CD4-positive, alpha-beta T cell (primary cell): ENCODE results near the gene CDC42SE1. TPM values are rescaled to one million over a fixed set of nuclear protein-coding genes. Genes with fewer than 3 reads are reported as not detected.

Experiments used
- ATAC-seq: fragments of 200-7000 bp; cut with Tn5 transposase; one replicate; pipeline ENCODE4 v1.10.0; 2022; ENCODE audit warnings: mild to moderate bottlenecking; ENCODE audit not compliant: poor library complexity
- CTCF ChIA-PET: fragments of 350-600 bp; sonication (Branson Sonifier 250); formaldehyde crosslinking; loops from one replicate; lab custom pipeline; 2021; ENCODE audit warnings: antibody characterized with exemption, inconsistent platforms; lab: Charles Lee
- POLR2A ChIA-PET: fragments of 350-600 bp; sonication (Branson Sonifier 250); formaldehyde crosslinking; loops from one replicate; lab custom pipeline; 2021; ENCODE audit warnings: antibody characterized with exemption, inconsistent platforms; lab: Charles Lee
- DNase-seq, 14 experiments: peaks; one replicate each; pipeline ENCODE4 v3.0.0-alpha.2; 2013 to 2020; ENCODE audit warnings: mixed read lengths in 2 of 14
- H3K27ac ChIP-seq, 2 donors: one replicate each; pipeline versions ENCODE4 v1.5.1 to v1.7.0; 2013; ENCODE audit warnings: low read length in 2 of 2, low read depth in 1 of 2, mild to moderate bottlenecking in 1 of 2
- H3K27me3 ChIP-seq, 2 experiments: 1 replicate in 1 of 2; 2 replicates in 1 of 2; pipeline versions ENCODE4 v1.6.1 to v1.7.0; 2013; ENCODE audit warnings: low read length in 2 of 2, control low read depth in 1 of 2, mild to moderate bottlenecking in 1 of 2, moderate library complexity in 1 of 2; ENCODE audit not compliant: insufficient read depth in 2 of 2, control insufficient read depth in 1 of 2
- H3K36me3 ChIP-seq: one replicate; pipeline ENCODE4 v1.6.1; 2013; ENCODE audit warnings: low read length, control low read depth; ENCODE audit not compliant: insufficient read depth
- H3K4me1 ChIP-seq: one replicate; pipeline ENCODE4 v1.6.1; 2013; ENCODE audit warnings: low read length, control low read depth; ENCODE audit not compliant: insufficient read depth
- H3K4me3 ChIP-seq: one replicate; pipeline ENCODE4 v1.5.1; 2013; ENCODE audit warnings: mild to moderate bottlenecking, low read length, moderate library complexity
- H3K9me3 ChIP-seq, 2 experiments: 1 replicate in 1 of 2; 2 replicates in 1 of 2; pipeline versions ENCODE4 v1.6.1 to v1.7.0; 2013; ENCODE audit warnings: low read length in 2 of 2, mild to moderate bottlenecking in 2 of 2, control low read depth in 1 of 2, moderate library complexity in 1 of 2; ENCODE audit not compliant: control insufficient read depth in 1 of 2, insufficient read depth in 1 of 2
- H3K27ac Mint-ChIP-seq: one replicate; pipeline ENCODE4 v1.8.0; 2020; ENCODE audit warnings: mixed read lengths
- H3K27me3 Mint-ChIP-seq: one replicate; pipeline ENCODE4 v1.8.0; 2021; ENCODE audit warnings: mixed read lengths
- H3K36me3 Mint-ChIP-seq: one replicate; pipeline ENCODE4 v1.8.0; 2021; ENCODE audit warnings: low read depth, mixed read lengths
- H3K4me1 Mint-ChIP-seq: one replicate; pipeline ENCODE4 v1.8.0; 2021; ENCODE audit warnings: low read depth, mixed read lengths
- H3K4me3 Mint-ChIP-seq: one replicate; pipeline ENCODE4 v1.8.0; 2020; ENCODE audit warnings: mild to moderate bottlenecking, mixed read lengths
- H3K9me3 Mint-ChIP-seq: one replicate; pipeline ENCODE4 v1.8.0; 2020; ENCODE audit warnings: mixed read lengths
- intact Hi-C, 2 experiments: fragments of 100-400 bp; cut with DNase I in 1 of 2; cut with micrococcal nuclease in 1 of 2; formaldehyde crosslinking; loops; one replicate each; pipeline versions ENCODE4 v1.15.1 to v1.9.0; 2023 to 2025; cut with DNase I, micrococcal nuclease
- total RNA-seq, 174 experiments: library from RNA in 2 of 174; stranded (reverse) in 2 of 174; gene quantifications; one replicate each; pipeline ENCODE4 v1.2.3 and lab custom pipeline; 2021 to 2026
- TF ChIP-seq, protein P1 (sequence below): fragments of 200-600 bp; IDR thresholded peaks from one replicate; pipeline ENCODE4 v1.8.0; 2022; ENCODE audit warnings: antibody characterized with exemption, mild to moderate bottlenecking

Gene CDC42SE1
- total RNA-seq, 2 experiments from 2014 or later = 401 to 404 TPM

DNA sequence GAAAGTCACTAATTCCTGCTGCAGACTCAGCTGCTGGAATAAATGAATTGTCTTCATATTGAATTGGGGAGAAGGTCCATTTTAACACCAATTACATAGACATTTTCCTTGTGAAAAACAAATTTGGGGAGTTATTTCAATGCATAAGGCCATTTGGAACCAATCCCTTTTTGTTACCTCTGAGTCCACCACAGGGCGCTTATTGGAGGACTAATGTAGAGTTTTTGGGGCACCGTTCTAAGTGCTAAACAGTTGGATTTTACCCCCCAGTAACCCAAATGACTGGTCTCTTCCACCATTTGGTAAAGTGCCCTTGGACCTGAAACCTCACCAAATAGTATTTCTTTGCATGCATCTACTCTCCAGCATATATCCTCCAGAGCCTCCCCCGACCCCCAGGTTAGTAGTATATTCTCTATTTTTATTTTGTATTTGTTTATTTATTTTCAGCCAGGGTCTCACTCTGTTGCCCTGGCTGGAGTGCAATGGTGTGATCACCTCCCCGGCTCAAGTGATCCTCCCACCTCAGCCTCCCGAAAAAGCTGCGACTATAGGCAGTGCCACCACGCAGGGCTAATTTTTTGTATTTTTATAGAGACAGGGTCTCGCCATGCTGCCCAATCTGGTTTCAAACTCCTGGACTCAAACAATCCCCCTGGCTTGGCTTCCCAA lies 49.6 kb downstream of the CDC42SE1 start:
- Histone ChIP-seq H3K27ac (no peak overlapping the region), H3K4me3 (no peak overlapping the region), H3K36me3 (peaks cover 19% of the 10 kb centered on the region), H3K9me3 (no peaks in the 10 kb centered on the region), H3K27me3 (no peaks in the 10 kb centered on the region), H3K4me1 (peaks cover 73% of the 10 kb centered on the region)
- Mint-ChIP-seq H3K4me3 (peak overlapping the region; percentile 93), H3K36me3 (peaks cover 52% of the 10 kb centered on the region), H3K4me1 (peaks cover 85% of the 10 kb centered on the region), H3K9me3 (no peaks in the 10 kb centered on the region), H3K27ac (peak overlapping the region; percentile 98), H3K27me3 (no peaks in the 10 kb centered on the region)
- ChIA-PET CTCF (interaction anchor here (0.8 to 2.0 kb wide), 4 partner anchors 14 to 388 kb away, joined by 3 to 14 read pairs (median 4); partner anchors contain the start of gene GABPB2), POLR2A (interaction anchor here (1.9 kb wide), 1 partner anchor 41 kb away, joined by 5 read pairs; no protein-coding TSS in a partner anchor)
- TF ChIP-seq, protein P1, sequence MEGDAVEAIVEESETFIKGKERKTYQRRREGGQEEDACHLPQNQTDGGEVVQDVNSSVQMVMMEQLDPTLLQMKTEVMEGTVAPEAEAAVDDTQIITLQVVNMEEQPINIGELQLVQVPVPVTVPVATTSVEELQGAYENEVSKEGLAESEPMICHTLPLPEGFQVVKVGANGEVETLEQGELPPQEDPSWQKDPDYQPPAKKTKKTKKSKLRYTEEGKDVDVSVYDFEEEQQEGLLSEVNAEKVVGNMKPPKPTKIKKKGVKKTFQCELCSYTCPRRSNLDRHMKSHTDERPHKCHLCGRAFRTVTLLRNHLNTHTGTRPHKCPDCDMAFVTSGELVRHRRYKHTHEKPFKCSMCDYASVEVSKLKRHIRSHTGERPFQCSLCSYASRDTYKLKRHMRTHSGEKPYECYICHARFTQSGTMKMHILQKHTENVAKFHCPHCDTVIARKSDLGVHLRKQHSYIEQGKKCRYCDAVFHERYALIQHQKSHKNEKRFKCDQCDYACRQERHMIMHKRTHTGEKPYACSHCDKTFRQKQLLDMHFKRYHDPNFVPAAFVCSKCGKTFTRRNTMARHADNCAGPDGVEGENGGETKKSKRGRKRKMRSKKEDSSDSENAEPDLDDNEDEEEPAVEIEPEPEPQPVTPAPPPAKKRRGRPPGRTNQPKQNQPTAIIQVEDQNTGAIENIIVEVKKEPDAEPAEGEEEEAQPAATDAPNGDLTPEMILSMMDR = no peak
- ATAC-seq = no peak
- DNase-seq = no peak
- intact Hi-C loops = loop anchor here (2.0 to 10.0 kb wide), 5 partner anchors 47 to 648 kb away; partner anchors contain the start of genes ARNT (in 1 of the 2), PSMD4 (in 1 of the 2), RPRD2 (in 1 of the 2) and TNFAIP8L2 (in 1 of the 2)

DNA sequence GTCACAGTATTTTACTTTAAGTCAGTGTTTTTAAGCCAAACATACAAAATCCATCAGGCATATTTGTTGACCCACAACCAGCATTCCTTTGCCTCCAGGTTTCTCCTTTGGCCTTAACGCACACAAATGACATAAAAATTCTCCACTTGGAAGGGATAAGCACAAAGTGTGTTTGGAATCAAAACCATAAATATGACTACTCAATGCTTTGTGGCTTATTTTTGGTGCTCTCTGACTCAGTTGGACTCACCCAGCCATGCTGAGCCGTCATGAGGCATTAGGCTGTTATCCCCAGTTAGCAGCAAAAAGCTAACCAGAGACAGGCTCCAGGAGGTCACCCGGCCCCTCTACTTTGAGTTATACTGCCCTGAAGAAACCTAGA lies 50.2 kb downstream of the CDC42SE1 start:
- Mint-ChIP-seq H3K27me3 (no peaks in the 10 kb centered on the region), H3K4me3 (peak overlapping the region; percentile 93), H3K4me1 (peaks cover 84% of the 10 kb centered on the region), H3K9me3 (no peaks in the 10 kb centered on the region), H3K27ac (peak overlapping the region; percentile 98), H3K36me3 (peaks cover 46% of the 10 kb centered on the region)
- peak overlapping the region; percentile 82 for H3K4me3 ChIP-seq
- TF ChIP-seq, protein P1 = no peak
- H3K9me3 ChIP-seq = no peaks in the 10 kb centered on the region
- no peak for DNase-seq
- H3K27ac ChIP-seq = peak overlapping the region in 1 of 2 donors; percentile 98
- peaks cover 79% of the 10 kb centered on the region for H3K4me1 ChIP-seq
- no peak for ATAC-seq
- intact Hi-C loops = loop anchor here (2.0 to 5.0 kb wide), 4 partner anchors 48 to 647 kb away; partner anchors contain the start of genes ARNT (in 1 of the 2), RPRD2 (in 1 of the 2) and TNFAIP8L2 (in 1 of the 2)
- CTCF ChIA-PET = interaction anchor here (0.6 to 1.4 kb wide), 4 partner anchors 15 to 732 kb away, joined by 3 to 5 read pairs (median 4); partner anchors contain the start of gene GABPB2
- no peaks in the 10 kb centered on the region for H3K27me3 ChIP-seq
- H3K36me3 ChIP-seq = peaks cover 16% of the 10 kb centered on the region
- POLR2A ChIA-PET = interaction anchor here (1.1 to 1.9 kb wide), 4 partner anchors 42 to 645 kb away, joined by 3 to 5 read pairs (median 4); partner anchors contain the start of genes GABPB2 and RPRD2

DNA sequence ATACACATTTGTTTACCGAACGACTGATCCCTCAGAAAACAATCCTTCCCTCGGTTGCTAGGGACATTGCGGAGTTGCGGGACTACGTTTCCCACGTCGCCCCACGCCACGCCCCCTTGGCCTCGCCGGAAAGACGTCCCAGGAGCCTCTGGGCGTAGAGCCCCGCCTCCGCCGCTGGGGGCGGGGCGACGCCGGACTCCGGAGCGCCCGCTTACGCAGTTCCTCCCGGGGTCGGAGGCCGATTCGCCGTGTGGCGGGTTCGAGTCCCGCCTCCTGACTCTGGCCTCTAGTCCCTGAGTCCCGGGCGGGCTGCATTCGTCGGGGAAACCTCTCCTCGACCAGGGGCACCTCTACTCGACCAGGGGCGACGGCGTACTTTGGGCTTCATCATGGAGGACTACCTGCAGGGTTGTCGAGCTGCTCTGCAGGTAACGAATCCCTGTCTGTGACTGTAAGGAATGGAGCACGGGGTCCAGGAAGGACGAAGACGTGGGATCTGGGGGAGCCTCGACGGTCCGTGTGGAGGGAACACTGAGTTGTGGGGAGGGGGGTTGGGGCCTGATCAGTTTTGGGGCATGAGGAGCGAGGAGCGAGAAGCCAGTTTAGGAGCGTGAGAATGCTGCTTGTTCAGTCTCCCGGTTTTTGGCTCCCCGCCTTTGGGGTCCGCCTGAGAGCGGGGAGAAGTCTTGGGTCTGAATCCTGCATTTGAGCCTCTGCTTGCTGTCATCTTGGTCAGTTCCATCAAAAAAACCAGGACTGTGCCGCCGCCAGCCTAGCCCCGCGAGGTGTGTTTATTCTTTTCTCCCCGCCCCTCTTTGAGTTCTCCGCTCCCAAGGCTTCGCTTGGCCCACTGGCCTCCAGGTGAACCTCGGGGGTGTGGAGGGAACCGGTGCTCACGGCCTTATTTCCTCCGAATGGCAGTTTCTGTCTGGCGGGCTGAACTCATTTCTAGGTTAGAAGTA lies 50.9 kb downstream of the CDC42SE1 start, which contains the start of gene PRUNE1:
Gene PRUNE1, plus strand, starts transcription at position 206 of the 962 bp plus-strand sequence. Its CDS starts 184 bp downstream, at position 390.
- TF ChIP-seq, protein P1 = no peak
- ATAC-seq = peak; percentile 85
- peaks cover 83% of the 10 kb centered on the region for H3K4me1 ChIP-seq
- peaks cover 86% of the 10 kb centered on the region for H3K4me1 Mint-ChIP-seq
- peak; percentile 92 to 100 (median 96) for DNase-seq
- H3K27ac Mint-ChIP-seq = peak within 1 kb of the TSS; percentile 98
- no peaks in the 10 kb centered on the region for H3K9me3 Mint-ChIP-seq
- H3K36me3 ChIP-seq = peaks cover 14% of the 10 kb centered on the region
- intact Hi-C loops = loop anchor here (1.0 to 5.0 kb wide), 5 partner anchors 29 to 646 kb away; partner anchors contain the start of genes ARNT (in 1 of the 2), RPRD2 (in 1 of the 2) and TNFAIP8L2 (in 1 of the 2)
- CTCF ChIA-PET = interaction anchor here (0.6 to 0.9 kb wide), 3 partner anchors 16 to 731 kb away, joined by 3 to 4 read pairs (median 3); no protein-coding TSS in a partner anchor
- H3K9me3 ChIP-seq = no peaks in the 10 kb centered on the region
- peak within 1 kb of the TSS; percentile 82 for H3K4me3 ChIP-seq
- H3K27me3 ChIP-seq = no peaks in the 10 kb centered on the region
- POLR2A ChIA-PET = interaction anchor here (0.6 to 1.9 kb wide), 7 partner anchors 16 to 645 kb away, joined by 3 to 5 read pairs (median 3); partner anchors contain the start of genes CDC42SE1, GABPB2 and RPRD2
- peaks cover 43% of the 10 kb centered on the region for H3K36me3 Mint-ChIP-seq
- H3K27me3 Mint-ChIP-seq = no peaks in the 10 kb centered on the region
- H3K4me3 Mint-ChIP-seq = peak within 1 kb of the TSS; percentile 93
- H3K27ac ChIP-seq = peak within 1 kb of the TSS; percentile 87 to 98
